HCT116 (cell line): Measurements from ENCODE around the gene DDX6. TPM values are rescaled to one million over a fixed set of nuclear protein-coding genes. Genes with fewer than 3 reads are reported as not detected.

Source experiments
- ATAC-seq: fragments of 200-7000 bp; cut with Tn5 transposase; 2 replicates; pipeline ENCODE4 v1.9.1; 2020; ENCODE audit warnings: mild to moderate bottlenecking, moderate library complexity
- BruUV-seq: library from RNA; stranded (reverse); fragments of 400-500 nt; replicated peaks from 2 replicates; lab custom pipeline; 2021; lab: Mats Ljungman, UMichigan
- CTCF ChIA-PET: fragments of 300-600 bp; sonication (Branson Sonifier 250); formaldehyde crosslinking; loops from one replicate; lab custom pipeline; 2021; ENCODE audit warnings: antibody characterized with exemption; lab: Charles Lee
- POLR2A ChIA-PET: fragments of 300-600, 350-600 bp; sonication (Branson Sonifier 250); formaldehyde crosslinking; loops from one replicate; lab custom pipeline; 2021; ENCODE audit warnings: antibody characterized with exemption; lab: Charles Lee
- RAD21 ChIA-PET, 2 experiments: fragments of 300-600 bp; sonication (Branson Sonifier 250); formaldehyde crosslinking; loops; one replicate each; lab custom pipeline; 2023; ENCODE audit warnings: low total read pairs in 2 of 2; ENCODE audit not compliant: uncharacterized antibody in 2 of 2, unreplicated experiment in 2 of 2, low non-redundant PET in 1 of 2; lab: Charles Lee
- DNase-seq: peaks from one replicate; pipeline ENCODE4 v3.0.0-alpha.2; 2010; ENCODE audit warnings: low read depth, low spot score
- H2AFZ ChIP-seq: fragments of 200-600 bp; shearing (Covaris generic), sonication (generic); 2 replicates; pipeline ENCODE4 v1.6.1; 2017; ENCODE audit warnings: low read depth, mixed run types, mixed read lengths, antibody characterized with exemption, low read length; ENCODE audit not compliant: poor library complexity, severe bottlenecking
- H3K27ac ChIP-seq: 2 replicates; pipeline ENCODE4 v1.5.1; 2012; ENCODE audit warnings: low read depth, low read length
- H3K27me3 ChIP-seq: fragments of 200-600 bp; sonication (generic); 2 replicates; pipeline ENCODE4 v1.6.1; 2016; ENCODE audit warnings: mixed run types, low read length, mixed read lengths; ENCODE audit not compliant: insufficient read depth
- H3K36me3 ChIP-seq, 2 experiments: fragments of 200-500 bp in 1 of 2; fragments of 200-600 bp in 1 of 2; sonication (Bioruptor generic) in 1 of 2; sonication (generic) in 1 of 2; 2 replicates each; pipeline versions ENCODE4 v1.5.1 to v1.6.1; 2014 to 2016; ENCODE audit warnings: low read length in 2 of 2, inconsistent platforms in 1 of 2, mixed read lengths in 1 of 2, mixed run types in 1 of 2; ENCODE audit not compliant: insufficient read depth in 2 of 2, control insufficient read depth in 1 of 2
- H3K4me1 ChIP-seq, 2 experiments: fragments of 200-600 bp in 1 of 2; sonication (generic) in 1 of 2; 2 replicates each; pipeline versions ENCODE4 v1.5.1 to v1.6.1; 2012 to 2017; ENCODE audit warnings: low read length in 2 of 2, inconsistent platforms in 1 of 2, mild to moderate bottlenecking in 1 of 2, mixed read lengths in 1 of 2, mixed run types in 1 of 2, moderate library complexity in 1 of 2; ENCODE audit not compliant: insufficient read depth in 2 of 2, control insufficient read depth in 1 of 2
- H3K4me2 ChIP-seq: fragments of 200-600 bp; sonication (generic); 2 replicates; pipeline ENCODE4 v1.6.1; 2017; ENCODE audit warnings: mixed run types, low read length, mixed read lengths
- H3K4me3 ChIP-seq, 2 experiments: fragments of 200-600 bp in 1 of 2; sonication (generic) in 1 of 2; replicated peaks in 1 of 2; 2 replicates each; pipeline ENCODE4 v1.5.1; 2011 to 2016; ENCODE audit warnings: low read length in 2 of 2, control low read depth in 1 of 2, low read depth in 1 of 2, mild to moderate bottlenecking in 1 of 2, mixed read lengths in 1 of 2, mixed run types in 1 of 2
- H3K79me2 ChIP-seq: fragments of 200-600 bp; sonication (generic); 2 replicates; pipeline ENCODE4 v1.6.1; 2017; ENCODE audit warnings: mild to moderate bottlenecking, mixed run types, low read length, moderate library complexity, mixed read lengths; ENCODE audit not compliant: insufficient read depth
- H3K9ac ChIP-seq: fragments of 200-600 bp; sonication (generic); 2 replicates; pipeline ENCODE4 v1.6.1; 2016; ENCODE audit warnings: low read length, mixed read lengths
- H3K9me2 ChIP-seq: fragments of 200-600 bp; sonication (generic), shearing (Covaris generic); 2 replicates; pipeline ENCODE4 v1.6.1; 2017; ENCODE audit warnings: mixed run types, mild to moderate bottlenecking, moderate library complexity; ENCODE audit not compliant: insufficient read depth
- H3K9me3 ChIP-seq, 2 experiments: fragments of 200-500 bp in 1 of 2; fragments of 200-600 bp in 1 of 2; sonication (Bioruptor generic) in 1 of 2; sonication (generic) in 1 of 2; 2 replicates each; pipeline ENCODE4 v1.6.1; 2014 to 2017; ENCODE audit warnings: low read length in 2 of 2, mixed read lengths in 2 of 2, inconsistent platforms in 1 of 2, low read depth in 1 of 2, mild to moderate bottlenecking in 1 of 2, mixed run types in 1 of 2, moderate library complexity in 1 of 2; ENCODE audit not compliant: control insufficient read depth in 1 of 2, insufficient read depth in 1 of 2
- H4K20me1 ChIP-seq: fragments of 200-600 bp; sonication (generic), shearing (Covaris generic); 2 replicates; pipeline ENCODE4 v1.6.1; 2017; ENCODE audit warnings: mixed run types, mild to moderate bottlenecking, moderate library complexity; ENCODE audit not compliant: insufficient read depth
- ATF3 ChIP-seq: IDR thresholded peaks from 2 replicates; pipeline ENCODE4 v1.6.1; 2012
- CBX3 ChIP-seq: IDR thresholded peaks from 2 replicates; pipeline ENCODE4 v1.6.1; 2012; ENCODE audit warnings: low read depth
- EZH2 ChIP-seq: fragments of 200-600 bp; sonication (generic); IDR thresholded peaks from 2 replicates; pipeline ENCODE4 v1.6.1; 2017; ENCODE audit warnings: antibody characterized with exemption, mixed run types
- EZH2phosphoT487 ChIP-seq: fragments of 200-600 bp; IDR thresholded peaks from 2 replicates; pipeline ENCODE4 v1.6.1; 2018; ENCODE audit warnings: antibody characterized with exemption, borderline replicate concordance
- FOSL1 ChIP-seq: IDR thresholded peaks from 2 replicates; pipeline ENCODE4 v1.6.1; 2012; ENCODE audit warnings: low read depth
- MAX ChIP-seq: IDR thresholded peaks from 2 replicates; pipeline ENCODE4 v1.6.1; 2012
- POLR2A ChIP-seq: IDR thresholded peaks from 2 replicates; pipeline ENCODE4 v1.7.0; 2011; ENCODE audit warnings: borderline replicate concordance; ENCODE audit not compliant: insufficient read depth, insufficient read length; ENCODE audit errors: extremely low read depth
- POLR2AphosphoS5 ChIP-seq: IDR thresholded peaks from 2 replicates; pipeline ENCODE4 v1.6.1; 2011; ENCODE audit warnings: mild to moderate bottlenecking, low read depth, low read length, moderate library complexity
- ZNF274 ChIP-seq: fragments of 200-500 bp; sonication (Bioruptor generic); IDR thresholded peaks from 2 replicates; pipeline ENCODE4 v1.6.1; 2014; ENCODE audit warnings: mild to moderate bottlenecking, low read depth, low read length, inconsistent platforms
- intact Hi-C: fragments of 100-400 bp; cut with micrococcal nuclease; formaldehyde crosslinking; loops from 2 replicates; pipeline ENCODE4 v1.10.0; 2022
- total RNA-seq: library from RNA; stranded (reverse); gene quantifications from one replicate; pipeline ENCODE4 v1.2.1, GENCODE V29; 2021; ENCODE audit not compliant: unreplicated experiment

The DDX6 gene
- total RNA-seq, 1 experiment from 2014 or later: 150 TPM

- no TSS peak for BruUV-seq
- Histone ChIP-seq H3K79me2 (peaks cover 100% of the 10 kb centered on the region), H4K20me1 (peaks cover 15% of the 10 kb centered on the region), H3K4me3 (no peak overlapping the region), H3K27ac (no peak overlapping the region), H3K36me3 (peaks cover 57 to 67% of the 10 kb centered on the region in 2 experiments), H3K9ac (no peak overlapping the region), H3K4me2 (no peak overlapping the region), H3K4me1 (no peaks in the 10 kb centered on the region), H3K27me3 (no peaks in the 10 kb centered on the region), H3K9me2 (no peaks in the 10 kb centered on the region), H3K9me3 (no peaks in the 10 kb centered on the region), H2AFZ (no peak overlapping the region)
- TF ChIP-seq MAX (no peak), EZH2phosphoT487 (no peak)
- ChIA-PET POLR2A (no interaction called here), CTCF (no interaction called here), RAD21 (no interaction called here)
- ATAC-seq (no peak), DNase-seq (no peak)
- intact Hi-C loops: no loop called here
Measured at GRCh38 chr11:118778898-118779297, 12.1 kb downstream of the DDX6 start.

- intact Hi-C loops: no loop called here
- Histone ChIP-seq H3K27me3 (no peaks in the 10 kb centered on the region), H3K4me3 (no peak overlapping the region), H3K27ac (no peak overlapping the region), H3K9me3 (no peaks in the 10 kb centered on the region), H3K4me2 (no peak overlapping the region), H3K4me1 (no peaks in the 10 kb centered on the region), H2AFZ (no peak overlapping the region), H3K9ac (no peak overlapping the region), H3K36me3 (peaks cover 40 to 55% of the 10 kb centered on the region in 2 experiments), H3K9me2 (no peaks in the 10 kb centered on the region), H3K79me2 (peaks cover 99% of the 10 kb centered on the region), H4K20me1 (peaks cover 23% of the 10 kb centered on the region)
- DNase-seq (no peak), ATAC-seq (no peak)
- TF ChIP-seq CBX3 (no peak), POLR2AphosphoS5 (no peak), ATF3 (no peak), POLR2A (no peak), EZH2 (no peak), FOSL1 (no peak), ZNF274 (no peak)
- CTCF ChIA-PET: no interaction called here
- POLR2A ChIA-PET: interaction anchor here (1.0 kb wide), 1 partner anchor 10 kb away, joined by 3 read pairs; no protein-coding TSS in a partner anchor
- RAD21 ChIA-PET: no interaction called here
- BruUV-seq: no TSS peak
Measured at GRCh38 chr11:118774032-118774431, 16.9 kb downstream of the DDX6 start.
